ENCODE measurements around the gene SLC25A11. TPM values are rescaled to one million over a fixed set of nuclear protein-coding genes. Genes with fewer than 3 reads are reported as not detected.
A peak's percentile ranks its signal among the peaks of the same experiment; 100 is the strongest.

Gene SLC25A11
- polyA plus RNA-seq, 1 of the 3 experiments (the other 2 are of a cell fraction): 82.8 TPM

DNA sequence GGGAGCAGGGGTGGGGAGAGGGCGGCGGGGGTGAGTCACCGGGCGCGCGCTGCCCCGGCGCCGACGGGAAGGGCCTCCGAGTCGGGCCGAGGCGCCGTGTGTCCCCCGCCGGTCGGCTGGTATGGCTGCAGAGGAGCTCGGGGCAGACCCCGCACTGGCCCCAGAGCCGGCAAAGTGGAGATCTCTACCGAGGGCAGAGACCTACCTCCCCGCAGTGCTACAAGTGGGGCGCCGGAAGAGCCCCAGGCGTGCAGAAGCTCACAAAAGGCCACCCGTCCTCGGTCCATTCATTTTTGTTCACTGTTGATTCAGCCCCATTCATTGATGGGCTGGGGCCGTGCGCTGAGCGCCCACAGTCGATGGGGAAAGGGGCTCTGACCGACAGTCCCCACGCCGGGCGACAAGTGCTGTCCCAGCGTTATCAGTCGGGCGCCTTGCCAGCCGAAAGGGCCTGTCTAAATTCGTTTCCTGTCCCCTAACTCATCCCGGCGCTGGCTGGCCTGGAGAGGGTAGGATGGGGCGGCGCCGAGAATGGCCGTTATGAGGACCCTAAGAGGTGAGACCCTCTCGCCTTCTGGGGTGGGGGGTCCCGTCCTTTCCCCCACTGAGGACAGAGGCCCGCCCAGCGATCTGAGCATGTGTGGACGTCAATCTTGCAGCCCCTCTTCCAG, 10.4 kb upstream of the SLC25A11 start:
- CTCF ChIA-PET: interaction anchor here (1.9 to 2.7 kb wide), 4 partner anchors 16 to 41 kb away, joined by 6 to 13 read pairs (median 8); partner anchors contain the start of gene SPAG7
- no peaks in the 10 kb centered on the region for H3K9me3 ChIP-seq
- no peaks in the 10 kb centered on the region for H3K9me2 ChIP-seq
- DNase-seq: peak; percentile 82
- H3K36me3 ChIP-seq (replicated peaks in 1 of 2; ENCODE audit: control insufficient read depth in 1 of 2, insufficient read depth in 2 of 2, low read length in 1 of 2): peaks cover 18% of the 10 kb centered on the region in 2 experiments
- peak overlapping the region; percentile 98 for H3K4me2 ChIP-seq
- peak overlapping the region; percentile 57; the same call in 1 of the 2 replicates for H2AFZ ChIP-seq (ENCODE audit: low read depth)
- POLR2A ChIA-PET: interaction anchor here (4.6 to 6.7 kb wide), 2 partner anchors 10 to 17 kb away, joined by 16 to 56 read pairs; partner anchors contain the start of genes RNF167, SLC25A11 and SPAG7
- peaks cover 58% of the 10 kb centered on the region for H3K79me2 ChIP-seq (ENCODE audit: insufficient read depth)
- H3F3A ChIP-seq (replicated peaks; ENCODE audit: insufficient read depth): peaks cover 50% of the 10 kb centered on the region
- H3K27ac ChIP-seq (ENCODE audit: low read depth in 2 of 2, low read length in 1 of 2): peak overlapping the region; percentile 97 to 100
- 5% methylated on average over 7 of the region's 52 CpGs for WGBS (ENCODE audit: low lambda C conversion rate)
- H3K9ac ChIP-seq: peak overlapping the region; percentile 83
- H3K27me3 ChIP-seq (ENCODE audit: insufficient read depth): no peaks in the 10 kb centered on the region
- peaks cover 23% of the 10 kb centered on the region for H4K20me1 ChIP-seq (ENCODE audit: insufficient read depth)
- H3K4me3 ChIP-seq (ENCODE audit: low read depth in 2 of 2, low read length in 1 of 2): peak overlapping the region; percentile 59 to 60
- peaks cover 36 to 37% of the 10 kb centered on the region in 2 experiments for H3K4me1 ChIP-seq (ENCODE audit: control insufficient read depth in 1 of 2, insufficient read depth in 2 of 2, low read depth in 1 of 2, low read length in 1 of 2)
- no peak for TF ChIP-seq RCOR1 (IDR thresholded peaks at IDR 0.05; ENCODE audit: low read length)
- no peak for TF ChIP-seq FOXM1 (IDR thresholded peaks at IDR 0.05; ENCODE audit: low read depth)
- TF ChIP-seq REST (IDR thresholded peaks at IDR 0.05; ENCODE audit: low read depth, low read length): no peak
- TF ChIP-seq, protein P1, sequence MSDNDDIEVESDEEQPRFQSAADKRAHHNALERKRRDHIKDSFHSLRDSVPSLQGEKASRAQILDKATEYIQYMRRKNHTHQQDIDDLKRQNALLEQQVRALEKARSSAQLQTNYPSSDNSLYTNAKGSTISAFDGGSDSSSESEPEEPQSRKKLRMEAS (IDR thresholded peaks at IDR 0.05; ENCODE audit: low read depth): no peak
- TF ChIP-seq EZH2phosphoT487 (IDR thresholded peaks at IDR 0.05; ENCODE audit: borderline replicate concordance, low read depth): no peak
- no peak for TF ChIP-seq ELF1 (IDR thresholded peaks at IDR 0.05)
- no peak for TF ChIP-seq MEF2A (IDR thresholded peaks at IDR 0.05; ENCODE audit: borderline replicate concordance, low read depth)
- 0 out of 2 replicates have a peak, but pooled peaks have one; percentile 35 for TF ChIP-seq FOXJ3 (CRISPR knock-in tag; IDR thresholded peaks at IDR 0.05)
- no peak for TF ChIP-seq GABPA (IDR thresholded peaks at IDR 0.05; ENCODE audit: low read depth)
- TF ChIP-seq TCF12 (IDR thresholded peaks at IDR 0.05): no peak
- TF ChIP-seq CHD2 (IDR thresholded peaks at IDR 0.05; ENCODE audit: low read length, partially characterized antibody): no peak
- TF ChIP-seq SMC3 (IDR thresholded peaks at IDR 0.05; ENCODE audit: low read depth, low read length): no peak
- TF ChIP-seq USF1 (IDR thresholded peaks at IDR 0.05; ENCODE audit: borderline replicate concordance, low read depth): no peak
- 0 out of 2 replicates have a peak, but pooled peaks have one; percentile 22 for TF ChIP-seq RXRA (IDR thresholded peaks at IDR 0.05; ENCODE audit: borderline replicate concordance, low read depth)
- TF ChIP-seq, protein P2, sequence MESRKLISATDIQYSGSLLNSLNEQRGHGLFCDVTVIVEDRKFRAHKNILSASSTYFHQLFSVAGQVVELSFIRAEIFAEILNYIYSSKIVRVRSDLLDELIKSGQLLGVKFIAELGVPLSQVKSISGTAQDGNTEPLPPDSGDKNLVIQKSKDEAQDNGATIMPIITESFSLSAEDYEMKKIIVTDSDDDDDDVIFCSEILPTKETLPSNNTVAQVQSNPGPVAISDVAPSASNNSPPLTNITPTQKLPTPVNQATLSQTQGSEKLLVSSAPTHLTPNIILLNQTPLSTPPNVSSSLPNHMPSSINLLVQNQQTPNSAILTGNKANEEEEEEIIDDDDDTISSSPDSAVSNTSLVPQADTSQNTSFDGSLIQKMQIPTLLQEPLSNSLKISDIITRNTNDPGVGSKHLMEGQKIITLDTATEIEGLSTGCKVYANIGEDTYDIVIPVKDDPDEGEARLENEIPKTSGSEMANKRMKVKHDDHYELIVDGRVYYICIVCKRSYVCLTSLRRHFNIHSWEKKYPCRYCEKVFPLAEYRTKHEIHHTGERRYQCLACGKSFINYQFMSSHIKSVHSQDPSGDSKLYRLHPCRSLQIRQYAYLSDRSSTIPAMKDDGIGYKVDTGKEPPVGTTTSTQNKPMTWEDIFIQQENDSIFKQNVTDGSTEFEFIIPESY (IDR thresholded peaks at IDR 0.05; ENCODE audit: borderline replicate concordance, low read depth): no peak
- TF ChIP-seq IRF3 (IDR thresholded peaks at IDR 0.05; ENCODE audit: low read depth, low read length): no peak
- TF ChIP-seq RFX5 (IDR thresholded peaks at IDR 0.05; ENCODE audit: low read length): no peak
- TF ChIP-seq, protein P3, sequence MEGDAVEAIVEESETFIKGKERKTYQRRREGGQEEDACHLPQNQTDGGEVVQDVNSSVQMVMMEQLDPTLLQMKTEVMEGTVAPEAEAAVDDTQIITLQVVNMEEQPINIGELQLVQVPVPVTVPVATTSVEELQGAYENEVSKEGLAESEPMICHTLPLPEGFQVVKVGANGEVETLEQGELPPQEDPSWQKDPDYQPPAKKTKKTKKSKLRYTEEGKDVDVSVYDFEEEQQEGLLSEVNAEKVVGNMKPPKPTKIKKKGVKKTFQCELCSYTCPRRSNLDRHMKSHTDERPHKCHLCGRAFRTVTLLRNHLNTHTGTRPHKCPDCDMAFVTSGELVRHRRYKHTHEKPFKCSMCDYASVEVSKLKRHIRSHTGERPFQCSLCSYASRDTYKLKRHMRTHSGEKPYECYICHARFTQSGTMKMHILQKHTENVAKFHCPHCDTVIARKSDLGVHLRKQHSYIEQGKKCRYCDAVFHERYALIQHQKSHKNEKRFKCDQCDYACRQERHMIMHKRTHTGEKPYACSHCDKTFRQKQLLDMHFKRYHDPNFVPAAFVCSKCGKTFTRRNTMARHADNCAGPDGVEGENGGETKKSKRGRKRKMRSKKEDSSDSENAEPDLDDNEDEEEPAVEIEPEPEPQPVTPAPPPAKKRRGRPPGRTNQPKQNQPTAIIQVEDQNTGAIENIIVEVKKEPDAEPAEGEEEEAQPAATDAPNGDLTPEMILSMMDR (IDR thresholded peaks at IDR 0.05): no peak
- TF ChIP-seq JUND (IDR thresholded peaks at IDR 0.05): no peak
- 0 out of 4 replicates have a peak, but pooled peaks of 1 of the 2 experiments have one; percentile 4 for TF ChIP-seq EP300 (IDR thresholded peaks at IDR 0.05; ENCODE audit: borderline replicate concordance in 1 of 2, low read depth in 1 of 2, low read length in 1 of 2)
- no peak for TF ChIP-seq NRF1 (IDR thresholded peaks at IDR 0.05; ENCODE audit: low read depth, low read length)
- peak; percentile 7; the same call in 1 of the 2 replicates for TF ChIP-seq SIN3A (IDR thresholded peaks at IDR 0.05; ENCODE audit: borderline replicate concordance, low read depth, low read length)
- TF ChIP-seq GATA2 (CRISPR knock-in tag; IDR thresholded peaks at IDR 0.05): peak; percentile 69
- no peak for TF ChIP-seq RAD21 (IDR thresholded peaks at IDR 0.05; ENCODE audit: low read length)
